ENCODE results near the gene NLRC4. TPM values are rescaled to one million over a fixed set of nuclear protein-coding genes. Genes with fewer than 3 reads are reported as not detected.

NLRC4 gene, protein sequence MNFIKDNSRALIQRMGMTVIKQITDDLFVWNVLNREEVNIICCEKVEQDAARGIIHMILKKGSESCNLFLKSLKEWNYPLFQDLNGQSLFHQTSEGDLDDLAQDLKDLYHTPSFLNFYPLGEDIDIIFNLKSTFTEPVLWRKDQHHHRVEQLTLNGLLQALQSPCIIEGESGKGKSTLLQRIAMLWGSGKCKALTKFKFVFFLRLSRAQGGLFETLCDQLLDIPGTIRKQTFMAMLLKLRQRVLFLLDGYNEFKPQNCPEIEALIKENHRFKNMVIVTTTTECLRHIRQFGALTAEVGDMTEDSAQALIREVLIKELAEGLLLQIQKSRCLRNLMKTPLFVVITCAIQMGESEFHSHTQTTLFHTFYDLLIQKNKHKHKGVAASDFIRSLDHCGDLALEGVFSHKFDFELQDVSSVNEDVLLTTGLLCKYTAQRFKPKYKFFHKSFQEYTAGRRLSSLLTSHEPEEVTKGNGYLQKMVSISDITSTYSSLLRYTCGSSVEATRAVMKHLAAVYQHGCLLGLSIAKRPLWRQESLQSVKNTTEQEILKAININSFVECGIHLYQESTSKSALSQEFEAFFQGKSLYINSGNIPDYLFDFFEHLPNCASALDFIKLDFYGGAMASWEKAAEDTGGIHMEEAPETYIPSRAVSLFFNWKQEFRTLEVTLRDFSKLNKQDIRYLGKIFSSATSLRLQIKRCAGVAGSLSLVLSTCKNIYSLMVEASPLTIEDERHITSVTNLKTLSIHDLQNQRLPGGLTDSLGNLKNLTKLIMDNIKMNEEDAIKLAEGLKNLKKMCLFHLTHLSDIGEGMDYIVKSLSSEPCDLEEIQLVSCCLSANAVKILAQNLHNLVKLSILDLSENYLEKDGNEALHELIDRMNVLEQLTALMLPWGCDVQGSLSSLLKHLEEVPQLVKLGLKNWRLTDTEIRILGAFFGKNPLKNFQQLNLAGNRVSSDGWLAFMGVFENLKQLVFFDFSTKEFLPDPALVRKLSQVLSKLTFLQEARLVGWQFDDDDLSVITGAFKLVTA
- not detected in 2 replicates for total RNA-seq

DNA sequence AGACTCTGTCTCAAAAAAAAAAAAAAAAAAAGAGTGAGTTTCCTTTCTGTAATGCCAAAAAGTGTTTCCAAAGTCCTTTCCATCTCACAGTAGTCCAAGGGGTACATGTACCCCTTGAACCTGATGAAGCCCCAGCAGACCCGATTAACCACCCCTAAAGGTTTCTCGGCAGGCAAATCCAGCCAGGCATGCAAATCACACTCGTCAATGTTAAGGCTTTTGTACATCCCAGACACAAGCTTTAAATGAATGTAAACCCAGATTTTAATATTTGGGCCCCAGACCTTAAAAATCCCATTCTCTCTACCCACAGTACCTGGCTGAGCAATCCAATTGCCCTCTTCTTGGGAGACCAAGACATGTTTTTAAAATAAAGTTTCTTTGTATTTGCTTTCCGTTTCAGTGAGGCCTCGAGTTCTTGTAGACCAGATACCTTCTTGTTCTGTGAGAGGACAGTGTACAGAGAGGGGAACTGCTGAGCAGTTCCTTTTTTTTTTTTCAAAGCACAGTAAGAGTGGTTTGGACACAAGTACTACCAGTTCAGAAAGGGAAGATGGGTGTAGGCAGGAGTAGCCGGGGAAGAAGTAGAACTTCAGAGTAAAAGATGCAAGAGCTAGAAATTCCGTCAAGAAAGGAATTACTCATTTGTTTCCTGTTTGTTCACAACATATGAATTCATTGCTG is at the start of gene NLRC4:
TSS of gene NLRC4 (minus strand) at position 465 of the 684 bp plus-strand sequence. CDS start 8,111 bp downstream, outside the sequence.

DNA sequence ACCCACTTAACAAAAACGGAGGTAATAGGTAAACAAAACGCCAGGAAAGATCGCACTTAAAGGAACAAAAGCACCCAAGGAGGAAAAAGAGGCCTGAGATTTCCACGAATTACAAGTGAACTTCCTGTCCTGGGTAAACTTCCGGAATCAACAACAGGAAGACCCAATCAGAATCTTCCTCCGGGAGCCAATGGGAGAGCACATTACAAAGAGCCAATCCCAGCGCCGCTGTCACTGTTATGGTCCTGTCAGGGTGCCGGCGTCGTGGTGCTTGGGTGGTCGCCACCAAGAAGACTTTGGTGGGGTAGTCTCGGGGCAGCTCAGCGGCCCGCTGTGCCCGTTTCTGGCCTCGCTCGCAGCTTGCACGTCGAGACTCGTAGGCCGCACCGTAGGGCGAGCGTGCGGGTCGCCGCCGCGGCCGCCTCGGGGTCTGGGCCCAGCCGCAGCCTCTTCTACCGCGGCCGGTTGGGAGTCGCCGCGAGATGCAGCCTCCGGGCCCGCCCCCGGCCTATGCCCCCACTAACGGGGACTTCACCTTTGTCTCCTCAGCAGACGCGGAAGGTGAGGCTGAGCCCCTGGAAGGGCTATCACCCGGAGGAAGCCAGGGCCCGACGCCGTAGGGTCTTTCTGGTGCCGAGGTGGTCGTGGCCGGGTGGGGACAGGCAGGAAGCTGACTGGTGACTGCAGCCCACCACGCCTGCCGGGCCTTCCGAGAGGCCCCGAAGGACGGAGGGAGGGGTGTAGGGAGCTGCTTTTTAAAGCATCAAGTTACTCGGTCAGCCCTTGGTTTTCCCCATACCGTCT is 13.2 kb upstream of the NLRC4 start, which contains the start of gene YIPF4:
TSS of gene YIPF4 (plus strand) at position 231 of the 804 bp plus-strand sequence. CDS start at position 483, 252 bp downstream.

Other genes with a start within 250 kb of the NLRC4 start
- 30.4 and 35.3 TPM in 2 replicates for gene DPY30, start 225.1 kb downstream of the NLRC4 start, total RNA-seq
- gene SPAST, start 201.3 kb downstream of the NLRC4 start, total RNA-seq = 13.9 and 15.8 TPM in 2 replicates
- gene SLC30A6, start 99.0 kb downstream of the NLRC4 start, total RNA-seq = 17.9 and 18.0 TPM in 2 replicates
- gene YIPF4, start 13.0 kb upstream of the NLRC4 start, total RNA-seq = 7.0 and 16.6 TPM in 2 replicates
- 64.9 and 69.4 TPM in 2 replicates for gene BIRC6, start 92.1 kb upstream of the NLRC4 start, total RNA-seq